Astrocyte (in vitro differentiated cells and primary cell): ENCODE data around the gene APOBEC3H. TPM values are rescaled to one million over a fixed set of nuclear protein-coding genes. Genes with fewer than 3 reads are reported as not detected.
A peak's percentile ranks its signal among the peaks of the same experiment; 100 is the strongest.

Experiments
- DNase-seq: peaks from one replicate; pipeline ENCODE4 v3.0.0-alpha.2; 2010; ENCODE audit warnings: low read depth
- FAIRE-seq: peaks from 2 replicates; lab custom pipeline; 2011; peaks lifted over from hg19 to GRCh38; lab: Jason Lieb, UNC
- H2AFZ ChIP-seq: 2 replicates; pipeline ENCODE4 v1.6.0; 2012; ENCODE audit warnings: low read depth, low read length, inconsistent platforms
- H3K27ac ChIP-seq: 2 replicates; pipeline ENCODE4 v1.5.1; 2011; ENCODE audit warnings: low read depth, low read length, inconsistent platforms
- H3K27me3 ChIP-seq: 2 replicates; pipeline ENCODE4 v1.6.0; 2011; ENCODE audit warnings: low read length, inconsistent platforms; ENCODE audit not compliant: insufficient read depth
- H3K36me3 ChIP-seq: 2 replicates; pipeline ENCODE4 v1.5.1; 2011; ENCODE audit warnings: low read length, inconsistent platforms; ENCODE audit not compliant: insufficient read depth
- H3K4me1 ChIP-seq: 2 replicates; pipeline ENCODE4 v1.5.1; 2011; ENCODE audit warnings: low read length, inconsistent platforms; ENCODE audit not compliant: insufficient read depth
- H3K4me2 ChIP-seq: 2 replicates; pipeline ENCODE4 v1.6.0; 2012; ENCODE audit warnings: low read length, inconsistent platforms
- H3K4me3 ChIP-seq: 2 replicates; pipeline ENCODE4 v1.5.1; 2011; ENCODE audit warnings: low read depth, mild to moderate bottlenecking, low read length, inconsistent platforms; ENCODE audit not compliant: insufficient read depth
- H3K79me2 ChIP-seq: 2 replicates; pipeline ENCODE4 v1.6.0; 2012; ENCODE audit warnings: mild to moderate bottlenecking, low read length, inconsistent platforms; ENCODE audit not compliant: insufficient read depth
- H3K9ac ChIP-seq: 2 replicates; pipeline ENCODE4 v1.6.0; 2012; ENCODE audit warnings: mild to moderate bottlenecking, low read length, inconsistent platforms
- H3K9me3 ChIP-seq: 2 replicates; pipeline ENCODE4 v1.5.1; 2012; ENCODE audit warnings: low read depth, mild to moderate bottlenecking, low read length, inconsistent platforms; ENCODE audit not compliant: insufficient read depth
- H4K20me1 ChIP-seq: 2 replicates; pipeline ENCODE4 v1.6.0; 2012; ENCODE audit warnings: low read length, inconsistent platforms; ENCODE audit not compliant: insufficient read depth
- H3K27ac Mint-ChIP-seq: one replicate; pipeline ENCODE4 v1.8.0; 2021; ENCODE audit warnings: mild to moderate bottlenecking, mixed read lengths; ENCODE audit not compliant: unreplicated experiment
- H3K27me3 Mint-ChIP-seq: one replicate; pipeline ENCODE4 v1.8.0; 2021; ENCODE audit warnings: low read depth, mixed read lengths; ENCODE audit not compliant: unreplicated experiment
- H3K36me3 Mint-ChIP-seq: one replicate; pipeline ENCODE4 v1.8.0; 2021; ENCODE audit warnings: low read depth, mixed read lengths; ENCODE audit not compliant: unreplicated experiment
- H3K4me1 Mint-ChIP-seq: one replicate; pipeline ENCODE4 v1.8.0; 2021; ENCODE audit warnings: low read depth, mixed read lengths; ENCODE audit not compliant: unreplicated experiment
- H3K4me3 Mint-ChIP-seq: one replicate; pipeline ENCODE4 v1.8.0; 2021; ENCODE audit warnings: mild to moderate bottlenecking, moderate library complexity, mixed read lengths; ENCODE audit not compliant: unreplicated experiment
- H3K9me3 Mint-ChIP-seq: one replicate; pipeline ENCODE4 v1.8.0; 2021; ENCODE audit warnings: mild to moderate bottlenecking, mixed read lengths; ENCODE audit not compliant: unreplicated experiment
- CTCF ChIP-seq: IDR thresholded peaks from 2 replicates; pipeline ENCODE4 v1.5.1; 2011; ENCODE audit warnings: low read depth, mild to moderate bottlenecking, inconsistent platforms, low read length, moderate library complexity; ENCODE audit not compliant: insufficient read depth
- EZH2 ChIP-seq: IDR thresholded peaks from 2 replicates; pipeline ENCODE4 v1.6.1; 2012; ENCODE audit warnings: mild to moderate bottlenecking, low read length, inconsistent platforms; ENCODE audit not compliant: insufficient read depth
- total RNA-seq: library from RNA; stranded (reverse); gene quantifications from 2 replicates; pipeline ENCODE4 v1.2.1, GENCODE V29; 2021

Gene APOBEC3H
- total RNA-seq, 1 donor from 2014 or later, result 0.30 TPM

GRCh38 chr22:39130152-39130704 lies 33.2 kb downstream of the APOBEC3H start:
- peak overlapping the region; percentile 54 for H3K4me3 Mint-ChIP-seq
- peak overlapping the region; percentile 60 for H3K27ac Mint-ChIP-seq
- H2AFZ ChIP-seq, result no peak overlapping the region
- peaks cover 4% of the 10 kb centered on the region for H3K27me3 ChIP-seq
- H3K9ac ChIP-seq, result no peak overlapping the region
- peaks cover 2% of the 10 kb centered on the region for H3K9me3 Mint-ChIP-seq
- no peak overlapping the region for H3K4me3 ChIP-seq
- DNase-seq, result no peak
- H3K79me2 ChIP-seq, result no peaks in the 10 kb centered on the region
- H3K4me1 Mint-ChIP-seq, result peaks cover 17% of the 10 kb centered on the region
- peaks cover 6% of the 10 kb centered on the region for H3K4me1 ChIP-seq
- H4K20me1 ChIP-seq, result no peaks in the 10 kb centered on the region
- peaks cover 1% of the 10 kb centered on the region for H3K36me3 Mint-ChIP-seq
- no peak overlapping the region for H3K4me2 ChIP-seq
- peaks cover 23% of the 10 kb centered on the region for H3K27me3 Mint-ChIP-seq
- no peak overlapping the region for H3K27ac ChIP-seq
- no peaks in the 10 kb centered on the region for H3K36me3 ChIP-seq
- no peaks in the 10 kb centered on the region for H3K9me3 ChIP-seq
- no peak for FAIRE-seq
- TF ChIP-seq EZH2, result no peak

- H3K27ac ChIP-seq, result no peak overlapping the region
- H3K36me3 ChIP-seq, result no peaks in the 10 kb centered on the region
- Mint-ChIP-seq H3K4me3 (peak overlapping the region; percentile 31), H3K27ac (no peak overlapping the region), H3K9me3 (peaks cover 2% of the 10 kb centered on the region), H3K36me3 (peaks cover 1% of the 10 kb centered on the region), H3K4me1 (peaks cover 17% of the 10 kb centered on the region), H3K27me3 (peaks cover 25% of the 10 kb centered on the region)
- DNase-seq, result peak; percentile 47
- no peak overlapping the region for H3K9ac ChIP-seq
- H2AFZ ChIP-seq, result no peak overlapping the region
- FAIRE-seq, result no peak
- peaks cover 6% of the 10 kb centered on the region for H3K4me1 ChIP-seq
- H3K9me3 ChIP-seq, result no peaks in the 10 kb centered on the region
- no peak for TF ChIP-seq CTCF
- no peak for TF ChIP-seq EZH2
- H3K4me3 ChIP-seq, result no peak overlapping the region
- H3K79me2 ChIP-seq, result no peaks in the 10 kb centered on the region
- H4K20me1 ChIP-seq, result no peaks in the 10 kb centered on the region
- peaks cover 4% of the 10 kb centered on the region for H3K27me3 ChIP-seq
- no peak overlapping the region for H3K4me2 ChIP-seq
Measured at GRCh38 chr22:39130892-39131855, 34.1 kb downstream of the APOBEC3H start.

- Histone ChIP-seq H3K27me3 (peaks cover 2% of the 10 kb centered on the region), H3K4me3 (no peak overlapping the region), H3K36me3 (no peaks in the 10 kb centered on the region), H3K27ac (no peak overlapping the region), H3K4me1 (peaks cover 6% of the 10 kb centered on the region), H3K9ac (no peak overlapping the region), H3K79me2 (no peaks in the 10 kb centered on the region), H4K20me1 (no peaks in the 10 kb centered on the region), H3K4me2 (no peak overlapping the region), H2AFZ (no peak overlapping the region), H3K9me3 (no peaks in the 10 kb centered on the region)
- Mint-ChIP-seq H3K4me3 (no peak overlapping the region), H3K9me3 (peaks cover 2% of the 10 kb centered on the region), H3K36me3 (peaks cover 1% of the 10 kb centered on the region), H3K27me3 (peaks cover 27% of the 10 kb centered on the region), H3K4me1 (peaks cover 17% of the 10 kb centered on the region), H3K27ac (no peak overlapping the region)
- DNase-seq, result no peak
- FAIRE-seq, result no peak
- TF ChIP-seq CTCF (no peak), EZH2 (no peak)
Measured at GRCh38 chr22:39132281-39132680, 35.2 kb downstream of the APOBEC3H start.
